Liver (tissue), 9 donors: Measurements from ENCODE around the gene SLC30A4. TPM values are rescaled to one million over a fixed set of nuclear protein-coding genes. Genes with fewer than 3 reads are reported as not detected.

Experiments
- DNase-seq: peaks from one replicate; pipeline ENCODE4 v3.0.0-alpha.2; 2017; ENCODE audit warnings: low spot score
- H3K27ac ChIP-seq, 2 donors: one replicate each; pipeline ENCODE4 v1.7.0; 2013; ENCODE audit warnings: inconsistent platforms in 2 of 2, low read length in 2 of 2, control low read depth in 1 of 2, low read depth in 1 of 2, mild to moderate bottlenecking in 1 of 2
- H3K27me3 ChIP-seq, 4 donors: one replicate each; pipeline versions ENCODE4 v1.6.1 to v1.7.0; 2013; ENCODE audit warnings: low read length in 3 of 4, inconsistent platforms in 1 of 4, mild to moderate bottlenecking in 1 of 4, moderate library complexity in 1 of 4; ENCODE audit not compliant: control insufficient read depth in 4 of 4, insufficient read depth in 4 of 4
- H3K36me3 ChIP-seq, 4 donors: one replicate each; pipeline versions ENCODE4 v1.6.1 to v1.7.0; 2013; ENCODE audit warnings: low read length in 3 of 4, mild to moderate bottlenecking in 3 of 4, low read depth in 1 of 4, moderate library complexity in 1 of 4; ENCODE audit not compliant: control insufficient read depth in 4 of 4, insufficient read depth in 3 of 4
- H3K4me1 ChIP-seq, 4 donors: one replicate each; pipeline versions ENCODE4 v1.6.1 to v1.7.0; 2013; ENCODE audit warnings: low read length in 3 of 4, mild to moderate bottlenecking in 3 of 4, moderate library complexity in 1 of 4; ENCODE audit not compliant: control insufficient read depth in 4 of 4, insufficient read depth in 4 of 4
- H3K4me3 ChIP-seq, 3 donors: one replicate each; pipeline versions ENCODE4 v1.6.1 to v1.7.0; 2013; ENCODE audit warnings: low read length in 3 of 3, control low read depth in 1 of 3, low read depth in 1 of 3, mild to moderate bottlenecking in 1 of 3
- H3K9ac ChIP-seq, 2 donors: one replicate each; pipeline ENCODE4 v1.7.0; 2013; ENCODE audit warnings: low read length in 2 of 2, mild to moderate bottlenecking in 2 of 2, moderate library complexity in 2 of 2, control low read depth in 1 of 2, low read depth in 1 of 2
- H3K9me3 ChIP-seq, 4 donors: one replicate each; pipeline versions ENCODE4 v1.6.1 to v1.7.0; 2013; ENCODE audit warnings: low read length in 3 of 4; ENCODE audit not compliant: control insufficient read depth in 4 of 4
- EGR1 ChIP-seq, 2 donors: IDR thresholded peaks; 2 replicates each; pipeline ENCODE4 v1.6.1; 2016 to 2018; ENCODE audit warnings: antibody characterized with exemption in 2 of 2, low read depth in 2 of 2
- FOXA1 ChIP-seq: IDR thresholded peaks from 2 replicates; pipeline ENCODE4 v1.6.1; 2016; ENCODE audit warnings: antibody characterized with exemption
- FOXA2 ChIP-seq: IDR thresholded peaks from 2 replicates; pipeline ENCODE4 v1.6.1; 2016; ENCODE audit warnings: antibody characterized with exemption
- HNF4G ChIP-seq: IDR thresholded peaks from 2 replicates; pipeline ENCODE4 v1.6.1; 2016; ENCODE audit warnings: antibody characterized with exemption
- TAF1 ChIP-seq: conservative IDR thresholded peaks from 2 replicates; pipeline ENCODE4 v1.6.1; 2016; ENCODE audit warnings: antibody characterized with exemption, mild to moderate bottlenecking
- WGBS: extraction: QIAGEN DNeasy Blood & Tissue Kit; methylation state at CpG from one replicate; pipeline ENCODE4 v1.1.7; 2013; 5-methylcytosine and 5-hydroxymethylcytosine counted together
- polyA plus RNA-seq, 2 donors: library from polyadenylated mRNA; stranded (reverse) in 1 of 2; unstranded in 1 of 2; fragments of 200-250 nt in 1 of 2; fragments of >200 nt in 1 of 2; fragmentation: Nextera tagmentation in 1 of 2; extraction: Ambion mirVana in 1 of 2; gene quantifications; one replicate each; pipeline versions ENCODE4 v1.2.1 to v1.2.3, GENCODE V29; 2013 to 2015
- total RNA-seq, 2 donors: library from RNA; depleted of rRNA; stranded (reverse); fragments of >200 nt; gene quantifications; one replicate each; pipeline ENCODE4 v1.2.3, GENCODE V29; 2014
- TF ChIP-seq, protein P1 (sequence below): IDR thresholded peaks from 2 replicates; pipeline ENCODE4 v1.6.1; 2016; ENCODE audit warnings: antibody characterized with exemption
- TF ChIP-seq, protein P2 (sequence below): IDR thresholded peaks from 2 replicates; pipeline ENCODE4 v1.6.1; 2016; ENCODE audit warnings: antibody characterized with exemption, mild to moderate bottlenecking
- TF ChIP-seq, protein P3 (sequence below): IDR thresholded peaks from 2 replicates; pipeline ENCODE4 v1.6.1; 2016; ENCODE audit warnings: antibody characterized with exemption
- donor health status: healthy.
- donor health status: healthy.
- donor health status: healthy.
- donor health status: healthy.
- donor health status: healthy.

The SLC30A4 gene
- total and polyA plus RNA-seq, 4 donors, result 0.69 to 5.6 (median 2.7) TPM

DNA sequence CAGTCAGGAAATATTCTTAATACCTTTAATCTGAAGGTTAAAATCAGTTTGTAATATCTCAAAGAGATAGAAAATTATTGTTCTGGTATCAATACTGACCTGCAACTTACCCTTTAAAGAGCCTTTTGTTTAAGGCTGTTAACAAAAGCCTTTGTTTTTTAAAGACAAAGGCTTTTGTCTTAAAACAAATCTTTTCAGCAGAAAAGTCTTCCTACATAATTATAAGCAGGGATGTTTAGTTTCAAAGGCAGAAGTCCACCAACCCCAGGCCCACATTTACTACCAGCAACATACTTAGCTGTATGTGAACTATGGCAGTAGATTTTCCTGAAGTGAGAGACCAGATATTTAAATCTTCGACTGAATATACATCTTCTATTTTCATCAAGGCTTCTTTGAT lies 36.2 kb downstream of the SLC30A4 start:
- no peak overlapping the region for H3K27ac ChIP-seq
- H3K4me3 ChIP-seq, result no peak overlapping the region
- H3K4me1 ChIP-seq, result no peaks in the 10 kb centered on the region
- H3K27me3 ChIP-seq, result no peaks in the 10 kb centered on the region
- H3K9me3 ChIP-seq, result no peaks in the 10 kb centered on the region
- peaks cover 3 to 7% (median 4%) of the 10 kb centered on the region in 4 donors for H3K36me3 ChIP-seq
- 91% methylated on average over 1 of the region's 1 CpG for WGBS
- DNase-seq, result no peak
- TF ChIP-seq HNF4G (no peak), TAF1 (no peak)
- TF ChIP-seq, protein P1, sequence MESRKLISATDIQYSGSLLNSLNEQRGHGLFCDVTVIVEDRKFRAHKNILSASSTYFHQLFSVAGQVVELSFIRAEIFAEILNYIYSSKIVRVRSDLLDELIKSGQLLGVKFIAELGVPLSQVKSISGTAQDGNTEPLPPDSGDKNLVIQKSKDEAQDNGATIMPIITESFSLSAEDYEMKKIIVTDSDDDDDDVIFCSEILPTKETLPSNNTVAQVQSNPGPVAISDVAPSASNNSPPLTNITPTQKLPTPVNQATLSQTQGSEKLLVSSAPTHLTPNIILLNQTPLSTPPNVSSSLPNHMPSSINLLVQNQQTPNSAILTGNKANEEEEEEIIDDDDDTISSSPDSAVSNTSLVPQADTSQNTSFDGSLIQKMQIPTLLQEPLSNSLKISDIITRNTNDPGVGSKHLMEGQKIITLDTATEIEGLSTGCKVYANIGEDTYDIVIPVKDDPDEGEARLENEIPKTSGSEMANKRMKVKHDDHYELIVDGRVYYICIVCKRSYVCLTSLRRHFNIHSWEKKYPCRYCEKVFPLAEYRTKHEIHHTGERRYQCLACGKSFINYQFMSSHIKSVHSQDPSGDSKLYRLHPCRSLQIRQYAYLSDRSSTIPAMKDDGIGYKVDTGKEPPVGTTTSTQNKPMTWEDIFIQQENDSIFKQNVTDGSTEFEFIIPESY, result no peak
- TF ChIP-seq, protein P2, sequence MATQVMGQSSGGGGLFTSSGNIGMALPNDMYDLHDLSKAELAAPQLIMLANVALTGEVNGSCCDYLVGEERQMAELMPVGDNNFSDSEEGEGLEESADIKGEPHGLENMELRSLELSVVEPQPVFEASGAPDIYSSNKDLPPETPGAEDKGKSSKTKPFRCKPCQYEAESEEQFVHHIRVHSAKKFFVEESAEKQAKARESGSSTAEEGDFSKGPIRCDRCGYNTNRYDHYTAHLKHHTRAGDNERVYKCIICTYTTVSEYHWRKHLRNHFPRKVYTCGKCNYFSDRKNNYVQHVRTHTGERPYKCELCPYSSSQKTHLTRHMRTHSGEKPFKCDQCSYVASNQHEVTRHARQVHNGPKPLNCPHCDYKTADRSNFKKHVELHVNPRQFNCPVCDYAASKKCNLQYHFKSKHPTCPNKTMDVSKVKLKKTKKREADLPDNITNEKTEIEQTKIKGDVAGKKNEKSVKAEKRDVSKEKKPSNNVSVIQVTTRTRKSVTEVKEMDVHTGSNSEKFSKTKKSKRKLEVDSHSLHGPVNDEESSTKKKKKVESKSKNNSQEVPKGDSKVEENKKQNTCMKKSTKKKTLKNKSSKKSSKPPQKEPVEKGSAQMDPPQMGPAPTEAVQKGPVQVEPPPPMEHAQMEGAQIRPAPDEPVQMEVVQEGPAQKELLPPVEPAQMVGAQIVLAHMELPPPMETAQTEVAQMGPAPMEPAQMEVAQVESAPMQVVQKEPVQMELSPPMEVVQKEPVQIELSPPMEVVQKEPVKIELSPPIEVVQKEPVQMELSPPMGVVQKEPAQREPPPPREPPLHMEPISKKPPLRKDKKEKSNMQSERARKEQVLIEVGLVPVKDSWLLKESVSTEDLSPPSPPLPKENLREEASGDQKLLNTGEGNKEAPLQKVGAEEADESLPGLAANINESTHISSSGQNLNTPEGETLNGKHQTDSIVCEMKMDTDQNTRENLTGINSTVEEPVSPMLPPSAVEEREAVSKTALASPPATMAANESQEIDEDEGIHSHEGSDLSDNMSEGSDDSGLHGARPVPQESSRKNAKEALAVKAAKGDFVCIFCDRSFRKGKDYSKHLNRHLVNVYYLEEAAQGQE, result no peak
- H3K9ac ChIP-seq, result no peak overlapping the region

DNA sequence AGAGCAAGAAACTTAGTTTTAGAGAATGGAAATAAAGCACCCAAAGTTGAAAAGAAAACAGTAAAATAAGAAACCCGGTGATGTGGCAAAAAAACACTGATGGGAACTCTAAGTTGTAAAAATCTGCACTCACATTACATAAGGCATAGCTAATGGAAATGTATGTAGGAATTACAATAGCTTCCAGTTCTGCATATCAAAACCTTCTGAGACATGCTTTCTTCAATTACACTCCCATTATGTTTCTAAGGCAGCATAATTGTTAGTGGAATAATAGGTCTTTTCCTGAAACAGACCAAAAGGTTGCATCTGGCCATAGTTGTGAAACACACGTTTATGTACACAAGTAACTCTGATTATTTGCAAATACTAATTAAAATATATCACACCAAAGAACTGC lies 41.4 kb downstream of the SLC30A4 start:
- H3K9ac ChIP-seq, result no peak overlapping the region
- H3K4me3 ChIP-seq, result no peak overlapping the region
- DNase-seq, result no peak
- H3K4me1 ChIP-seq, result no peaks in the 10 kb centered on the region
- peaks cover 0 to 4% (median 3%) of the 10 kb centered on the region in 4 donors for H3K36me3 ChIP-seq
- TF ChIP-seq EGR1 (IDR thresholded peaks at IDR 0.05; ENCODE audit: low read depth in 2 of 2) (no peak), TAF1 (no peak), HNF4G (no peak), FOXA2 (no peak), FOXA1 (no peak)
- TF ChIP-seq, protein P2, result no peak
- TF ChIP-seq, protein P1, result no peak
- TF ChIP-seq, protein P3, sequence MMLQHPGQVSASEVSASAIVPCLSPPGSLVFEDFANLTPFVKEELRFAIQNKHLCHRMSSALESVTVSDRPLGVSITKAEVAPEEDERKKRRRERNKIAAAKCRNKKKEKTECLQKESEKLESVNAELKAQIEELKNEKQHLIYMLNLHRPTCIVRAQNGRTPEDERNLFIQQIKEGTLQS, result no peak
- no peaks in the 10 kb centered on the region for H3K27me3 ChIP-seq
- no peak overlapping the region for H3K27ac ChIP-seq
- H3K9me3 ChIP-seq, result no peaks in the 10 kb centered on the region
- WGBS, result 74% methylated on average over 2 of the region's 2 CpGs
